Femur (tissue), 1 donor: ENCODE measurements around the gene SPNS2.
A peak's percentile ranks its signal among the peaks of the same experiment; 100 is the strongest.

ENCODE experiments used
- DNase-seq: peaks from one replicate; pipeline ENCODE4 v3.0.0-alpha.2; 2017

The SPNS2 gene

GRCh38 chr17:4498461-4499397, at the start of gene SPNS2:
SPNS2 (plus strand) TSS chr17:4498881; CDS start chr17:4499048, 167 bp downstream.
- peak; percentile 74 for DNase-seq

GRCh38 chr17:4449736-4450135, 48.9 kb upstream of the SPNS2 start:
- no peak for DNase-seq

- no peak for DNase-seq
These were observed 47.9 kb upstream of the SPNS2 start for GRCh38 chr17:4450710-4451316.

GRCh38 chr17:4453812-4454591, 44.7 kb upstream of the SPNS2 start:
- DNase-seq: no peak

GRCh38 chr17:4460661-4461060, 38.0 kb upstream of the SPNS2 start:
- no peak for DNase-seq

GRCh38 chr17:4463818-4464476, 34.7 kb upstream of the SPNS2 start:
- no peak for DNase-seq

- DNase-seq: no peak
These were observed 32.9 kb upstream of the SPNS2 start for GRCh38 chr17:4465786-4466185.

- DNase-seq: no peak
These were observed 31.4 kb upstream of the SPNS2 start for GRCh38 chr17:4467287-4467686.

- no peak for DNase-seq
These were observed 29.1 kb upstream of the SPNS2 start for GRCh38 chr17:4469552-4469951.

GRCh38 chr17:4472286-4472685, 26.4 kb upstream of the SPNS2 start:
- no peak for DNase-seq

GRCh38 chr17:4474093-4474492, 24.6 kb upstream of the SPNS2 start:
- DNase-seq: no peak

GRCh38 chr17:4475001-4475400, 23.7 kb upstream of the SPNS2 start:
- no peak for DNase-seq

GRCh38 chr17:4475463-4475862, 23.2 kb upstream of the SPNS2 start:
- DNase-seq: no peak

- DNase-seq: no peak
These were observed 22.7 kb upstream of the SPNS2 start for GRCh38 chr17:4476017-4476416.

- DNase-seq: no peak
These were observed 22.1 kb upstream of the SPNS2 start for GRCh38 chr17:4476511-4477070.

GRCh38 chr17:4477255-4477791, 21.4 kb upstream of the SPNS2 start:
- DNase-seq: no peak

GRCh38 chr17:4478318-4478830, 20.3 kb upstream of the SPNS2 start:
- DNase-seq: no peak

- DNase-seq: no peak
These were observed 19.2 kb upstream of the SPNS2 start for GRCh38 chr17:4479340-4479981.

GRCh38 chr17:4479982-4480751, 18.5 kb upstream of the SPNS2 start:
- DNase-seq: no peak
